NCI-H2107 treated with DMSO at 0.1 percent for 48 hours (cell line): ENCODE measurements around the gene MYOG.

Experiments used
- DNase-seq: peaks from one replicate; lab custom pipeline; 2025; ENCODE audit not compliant: unreplicated experiment; lab: John Stamatoyannopoulos, UW

Gene MYOG

DNA sequence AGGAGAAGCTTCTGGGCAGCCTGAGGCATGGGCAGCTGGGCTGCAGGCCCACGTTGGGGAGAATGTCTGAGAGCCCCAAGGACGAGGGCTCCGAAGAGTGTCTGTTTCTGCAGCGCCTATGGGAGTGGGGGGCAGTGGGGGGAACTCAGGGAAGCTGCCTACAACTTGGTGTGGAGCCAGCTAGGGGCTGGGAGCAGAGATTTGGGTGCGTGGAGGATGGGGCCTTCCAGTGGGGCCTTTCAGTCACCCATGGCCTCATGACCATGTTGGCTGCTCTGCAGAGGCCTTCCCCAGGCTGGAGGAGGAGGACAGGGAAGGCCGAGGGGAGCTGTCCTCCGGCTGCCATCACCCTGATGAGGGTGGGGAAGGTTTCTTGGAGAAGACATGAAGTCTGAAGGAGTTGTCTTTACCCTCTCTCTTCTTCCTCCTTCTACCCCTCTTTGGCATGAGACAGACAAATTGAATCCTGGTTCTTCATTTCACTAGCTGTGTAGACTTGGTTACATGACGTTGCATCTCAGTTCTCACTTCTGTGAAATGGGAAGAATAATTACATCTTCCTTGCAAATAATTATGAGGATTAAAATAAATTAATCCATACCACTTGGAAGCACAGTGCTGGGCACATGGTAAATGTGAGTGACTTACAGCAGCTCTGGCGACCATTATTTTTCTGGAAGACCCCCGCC is 51.2 kb downstream of the MYOG start:
- DNase-seq, result no peak

DNA sequence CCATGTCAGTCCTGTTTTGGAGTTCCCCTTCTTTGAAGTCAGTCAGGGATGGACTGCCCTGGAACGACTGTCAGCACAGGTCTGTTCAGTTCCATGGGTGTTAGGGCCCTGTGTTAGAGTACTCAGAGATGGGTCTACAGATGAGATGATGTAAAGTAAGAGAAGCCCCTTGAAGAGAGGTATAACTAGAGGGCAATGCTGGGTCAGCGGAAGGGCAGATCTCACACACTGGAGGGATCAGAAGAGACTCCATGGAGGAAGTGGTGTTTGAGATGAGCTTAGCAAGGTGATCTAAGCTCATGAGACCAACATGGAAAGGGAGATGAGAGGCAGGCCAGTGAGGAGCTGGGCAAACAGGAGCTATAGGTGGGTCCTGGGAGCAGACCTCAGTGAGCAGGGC is 51.9 kb downstream of the MYOG start:
- DNase-seq, result no peak

DNA sequence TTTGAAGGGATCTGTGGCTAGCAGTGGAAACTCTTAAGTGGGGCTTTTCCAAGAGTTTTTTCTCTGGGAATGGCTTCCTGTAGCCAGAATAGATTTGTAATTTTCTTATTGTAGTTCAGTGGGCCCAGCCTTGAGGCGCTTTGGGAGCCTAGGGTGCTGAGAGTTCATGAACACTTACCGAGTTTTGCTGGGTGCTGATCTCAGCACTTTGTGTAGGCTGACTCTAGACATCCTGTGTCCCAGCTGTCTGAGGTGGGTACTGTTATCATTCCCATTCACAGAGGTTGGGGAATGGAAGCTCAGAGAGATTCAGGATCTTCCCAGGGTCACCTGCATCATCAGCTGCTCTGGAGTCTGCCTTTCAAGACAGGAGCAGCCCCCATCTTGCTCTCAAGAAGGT is 52.5 kb downstream of the MYOG start:
- DNase-seq, result no peak
